Measurements from ENCODE around the gene C1orf159. TPM values are rescaled to one million over a fixed set of nuclear protein-coding genes. Genes with fewer than 3 reads are reported as not detected.

The C1orf159 gene
- total RNA-seq, 1 donor from 2014 or later, result 11.7 TPM

- Histone ChIP-seq H3K4me1 (peaks cover 8% of the 10 kb centered on the region), H3K27ac (no peak overlapping the region), H3K27me3 (ENCODE audit: low read depth) (peaks cover 10% of the 10 kb centered on the region), H3K4me3 (no peak overlapping the region), H3K36me3 (no peaks in the 10 kb centered on the region), H3K9me3 (no peaks in the 10 kb centered on the region)
- intact Hi-C loops (cut with DNase I), result no loop called here
- TF ChIP-seq, protein P1, sequence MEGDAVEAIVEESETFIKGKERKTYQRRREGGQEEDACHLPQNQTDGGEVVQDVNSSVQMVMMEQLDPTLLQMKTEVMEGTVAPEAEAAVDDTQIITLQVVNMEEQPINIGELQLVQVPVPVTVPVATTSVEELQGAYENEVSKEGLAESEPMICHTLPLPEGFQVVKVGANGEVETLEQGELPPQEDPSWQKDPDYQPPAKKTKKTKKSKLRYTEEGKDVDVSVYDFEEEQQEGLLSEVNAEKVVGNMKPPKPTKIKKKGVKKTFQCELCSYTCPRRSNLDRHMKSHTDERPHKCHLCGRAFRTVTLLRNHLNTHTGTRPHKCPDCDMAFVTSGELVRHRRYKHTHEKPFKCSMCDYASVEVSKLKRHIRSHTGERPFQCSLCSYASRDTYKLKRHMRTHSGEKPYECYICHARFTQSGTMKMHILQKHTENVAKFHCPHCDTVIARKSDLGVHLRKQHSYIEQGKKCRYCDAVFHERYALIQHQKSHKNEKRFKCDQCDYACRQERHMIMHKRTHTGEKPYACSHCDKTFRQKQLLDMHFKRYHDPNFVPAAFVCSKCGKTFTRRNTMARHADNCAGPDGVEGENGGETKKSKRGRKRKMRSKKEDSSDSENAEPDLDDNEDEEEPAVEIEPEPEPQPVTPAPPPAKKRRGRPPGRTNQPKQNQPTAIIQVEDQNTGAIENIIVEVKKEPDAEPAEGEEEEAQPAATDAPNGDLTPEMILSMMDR (IDR thresholded peaks at IDR 0.05), result no peak
- ATAC-seq (no peak), DNase-seq (no peak)
These were observed 17.3 kb upstream of the C1orf159 start for GRCh38 chr1:1132956-1133750.

GRCh38 chr1:1132042-1132950, 16.4 kb upstream of the C1orf159 start:
- ATAC-seq, result peak in 1 of 2 donors; percentile 29
- Histone ChIP-seq H3K4me3 (no peak overlapping the region), H3K4me1 (peaks cover 2% of the 10 kb centered on the region), H3K36me3 (no peaks in the 10 kb centered on the region), H3K27me3 (ENCODE audit: low read depth) (peaks cover 2% of the 10 kb centered on the region), H3K27ac (no peak overlapping the region), H3K9me3 (no peaks in the 10 kb centered on the region)
- DNase-seq, result peak; percentile 69
- TF ChIP-seq, protein P1 (IDR thresholded peaks at IDR 0.05), result no peak
- intact Hi-C loops (cut with DNase I), result no loop called here

DNA sequence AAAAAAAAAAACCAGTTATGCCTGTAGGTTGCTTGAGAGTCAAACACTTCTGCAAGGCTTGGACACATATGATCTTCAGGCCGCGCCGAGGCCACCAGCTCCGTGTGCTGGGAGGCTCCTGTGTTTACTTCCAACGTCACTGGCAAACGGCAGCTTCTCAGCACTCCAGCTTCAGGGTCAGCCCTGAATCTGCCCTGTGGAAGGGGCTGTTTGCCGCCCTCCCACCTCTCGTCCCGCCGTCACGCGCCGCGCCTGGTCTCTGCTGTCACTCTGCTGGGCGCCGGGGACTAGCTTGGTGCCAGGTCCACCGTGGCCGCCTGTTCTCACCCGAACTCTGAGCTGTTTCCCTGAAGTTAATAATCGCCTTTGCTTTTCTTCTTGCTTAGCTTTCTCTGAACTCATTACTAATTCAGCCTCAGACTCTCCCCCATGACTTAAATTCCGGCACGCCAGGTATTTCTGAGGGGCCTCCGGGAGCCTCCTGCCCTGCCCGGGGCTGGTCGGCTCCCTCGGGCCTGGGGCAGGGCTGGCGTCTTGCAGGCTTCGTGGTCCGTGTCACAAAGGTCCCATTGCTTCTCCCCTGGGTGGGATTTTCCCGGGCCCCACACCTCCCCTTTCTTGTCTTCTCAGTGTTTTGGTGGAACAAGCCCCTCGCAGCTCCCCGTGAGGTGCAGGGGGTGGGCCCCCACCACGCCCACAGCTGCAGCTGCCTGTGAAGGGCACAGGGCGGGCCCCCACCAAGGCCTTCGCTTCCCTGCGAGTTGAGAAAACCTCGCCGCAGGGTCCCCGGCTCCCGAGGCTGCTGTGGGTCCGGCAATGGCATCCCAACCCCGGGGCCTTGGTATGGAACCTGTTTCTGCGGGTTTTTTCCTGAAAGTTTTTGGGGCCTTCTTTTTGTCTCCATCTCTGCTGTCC, 14.6 kb upstream of the C1orf159 start:
- DNase-seq, result no peak
- Histone ChIP-seq H3K4me1 (no peaks in the 10 kb centered on the region), H3K27ac (no peak overlapping the region), H3K27me3 (ENCODE audit: low read depth) (no peaks in the 10 kb centered on the region), H3K36me3 (no peaks in the 10 kb centered on the region), H3K9me3 (no peaks in the 10 kb centered on the region), H3K4me3 (no peak overlapping the region)
- ATAC-seq, result no peak
- intact Hi-C loops (cut with DNase I), result no loop called here
- TF ChIP-seq, protein P1 (IDR thresholded peaks at IDR 0.05), result no peak

- no peak for DNase-seq
- intact Hi-C loops (cut with DNase I), result no loop called here
- no peak overlapping the region for H3K4me3 ChIP-seq
- no peaks in the 10 kb centered on the region for H3K9me3 ChIP-seq
- no peaks in the 10 kb centered on the region for H3K4me1 ChIP-seq
- H3K27me3 ChIP-seq (ENCODE audit: low read depth), result no peaks in the 10 kb centered on the region
- TF ChIP-seq, protein P1 (IDR thresholded peaks at IDR 0.05), result no peak
- no peak overlapping the region for H3K27ac ChIP-seq
- no peak for ATAC-seq
- no peaks in the 10 kb centered on the region for H3K36me3 ChIP-seq
These were observed 13.5 kb upstream of the C1orf159 start for GRCh38 chr1:1129381-1129821.
